G401 (cell line): Measurements from ENCODE around the gene CD68. TPM values are rescaled to one million over a fixed set of nuclear protein-coding genes. Genes with fewer than 3 reads are reported as not detected.

Experiments used
- DNase-seq: peaks from one replicate; pipeline ENCODE4 v3.0.0-alpha.2; 2015; ENCODE audit warnings: low spot score
- in situ Hi-C: cut with HindIII; loops from 2 replicates; pipeline ENCODE4 v1.10.0; 2016; ENCODE audit warnings: low sequenced_read_pairs, mixed read lengths
- total RNA-seq: library from RNA; depleted of rRNA; stranded (reverse); fragments of >200 nt; shearing (Covaris generic); gene quantifications from 2 replicates; pipeline ENCODE4 v1.2.3, GENCODE V29; 2014; rRNA removed

CD68 gene
- total RNA-seq: 119 and 129 TPM in 2 replicates

GRCh38 chr17:7579001-7579833 is at the start of gene CD68:
Gene CD68 (plus strand): TSS chr17:7579638. CDS start chr17:7579678, 40 bp downstream.
- in situ Hi-C loops: no loop called here
- DNase-seq: peak; percentile 72

DNA sequence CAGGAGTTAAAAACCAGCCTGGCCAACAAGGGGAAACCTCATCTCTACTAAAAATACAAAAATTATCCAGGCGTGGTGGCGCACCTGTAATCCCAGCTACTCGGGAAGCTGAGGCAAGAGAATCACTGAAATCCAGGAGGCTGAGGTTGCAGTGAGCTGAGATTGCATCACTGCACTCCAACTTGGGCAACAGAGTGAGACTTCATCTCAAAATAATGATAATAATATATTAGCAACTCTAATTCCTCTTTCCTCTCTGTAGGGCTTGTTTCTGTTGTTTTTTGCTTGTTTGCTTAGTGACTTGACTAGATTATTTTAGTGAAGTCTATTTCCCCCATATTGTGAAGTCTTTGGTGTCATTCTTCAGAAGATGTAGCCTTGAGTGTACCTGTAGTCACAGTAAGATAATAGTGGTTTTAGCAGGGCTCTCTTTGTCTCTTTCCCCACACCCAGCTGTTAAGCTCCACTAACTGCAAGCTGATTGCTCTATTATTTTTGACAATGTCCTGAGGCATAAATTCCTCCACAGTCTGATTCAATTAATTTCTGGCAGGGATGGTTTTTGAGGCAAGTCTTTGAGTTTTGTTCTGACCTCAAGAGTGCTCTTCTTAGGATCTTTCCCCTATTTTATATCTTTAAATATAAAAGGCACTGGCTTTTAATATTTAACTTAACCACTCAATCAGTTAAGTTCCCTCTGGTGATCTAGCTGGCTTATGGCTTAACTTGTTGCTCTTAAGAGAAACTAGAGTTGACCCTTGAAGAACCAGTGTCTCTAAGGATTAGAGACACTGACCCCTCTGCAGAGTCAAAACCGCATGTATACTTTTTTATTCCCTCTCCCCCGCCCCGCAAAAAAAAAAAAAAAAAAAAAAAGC is 49.2 kb upstream of the CD68 start:
- DNase-seq: no peak

GRCh38 chr17:7538050-7538449 is 41.4 kb upstream of the CD68 start:
- in situ Hi-C loops: no loop called here
- no peak for DNase-seq

More for the DNA sequence above, 49.2 kb upstream of the CD68 start:
- in situ Hi-C loops: no loop called here

GRCh38 chr17:7538891-7539545 is 40.4 kb upstream of the CD68 start:
- DNase-seq: no peak
- in situ Hi-C loops: no loop called here

DNA sequence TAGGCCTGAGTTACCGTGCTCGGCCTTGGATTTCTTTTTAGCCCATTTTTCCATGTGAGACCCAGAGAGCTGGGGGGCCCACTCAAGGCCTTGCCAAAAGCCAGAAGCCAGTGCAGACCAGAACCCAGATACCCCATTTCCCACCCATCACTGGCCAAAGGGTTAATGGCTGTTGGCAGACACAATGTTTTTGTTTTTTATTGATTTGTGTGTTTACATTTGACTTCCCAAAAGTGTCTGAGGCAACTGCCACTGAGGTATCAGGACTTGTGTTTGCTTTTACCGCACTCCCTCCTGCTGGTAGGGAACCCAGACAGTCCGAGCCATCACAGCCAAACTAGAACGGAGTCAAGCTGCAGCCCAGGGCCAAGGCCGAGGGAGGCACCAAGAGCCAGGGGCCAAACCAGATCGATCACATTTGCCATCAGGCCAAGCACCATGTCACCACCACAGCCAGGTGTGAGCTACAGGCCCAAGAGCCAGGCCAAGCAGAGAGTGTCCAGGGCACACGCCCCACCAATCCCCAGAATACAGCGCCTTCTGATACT is 38.3 kb upstream of the CD68 start:
- in situ Hi-C loops: no loop called here
- no peak for DNase-seq

DNA sequence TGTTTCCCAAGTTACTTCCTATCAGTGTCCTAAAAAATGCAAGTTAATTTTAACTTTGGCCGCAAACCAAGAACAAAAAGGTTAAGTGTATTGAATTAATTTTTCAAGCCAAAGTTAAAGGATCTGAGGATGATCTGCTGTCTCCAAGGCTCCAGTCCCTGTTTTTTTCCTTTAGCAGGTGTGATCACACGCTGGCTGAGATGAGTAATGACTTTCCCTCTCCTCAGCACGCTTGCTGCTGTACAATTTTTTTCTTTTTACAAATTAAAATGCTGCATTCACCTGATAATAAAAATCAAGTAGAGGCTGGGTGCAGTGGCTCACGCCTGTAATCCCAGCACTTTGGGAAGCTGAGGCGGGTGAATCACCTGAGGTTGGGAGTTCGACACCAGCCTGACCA is 34.5 kb upstream of the CD68 start:
- in situ Hi-C loops: no loop called here
- DNase-seq: no peak

- peak; percentile 52 for DNase-seq
- in situ Hi-C loops: no loop called here
These were observed 30.6 kb upstream of the CD68 start, which contains the start of gene TNFSF12 for GRCh38 chr17:7548585-7549400. Gene TNFSF12 (plus strand): TSS chr17:7549058. CDS start chr17:7549154, 96 bp downstream.

- in situ Hi-C loops: no loop called here
- peak; percentile 38 for DNase-seq
These were observed 29.9 kb upstream of the CD68 start for GRCh38 chr17:7549401-7550055.

DNA sequence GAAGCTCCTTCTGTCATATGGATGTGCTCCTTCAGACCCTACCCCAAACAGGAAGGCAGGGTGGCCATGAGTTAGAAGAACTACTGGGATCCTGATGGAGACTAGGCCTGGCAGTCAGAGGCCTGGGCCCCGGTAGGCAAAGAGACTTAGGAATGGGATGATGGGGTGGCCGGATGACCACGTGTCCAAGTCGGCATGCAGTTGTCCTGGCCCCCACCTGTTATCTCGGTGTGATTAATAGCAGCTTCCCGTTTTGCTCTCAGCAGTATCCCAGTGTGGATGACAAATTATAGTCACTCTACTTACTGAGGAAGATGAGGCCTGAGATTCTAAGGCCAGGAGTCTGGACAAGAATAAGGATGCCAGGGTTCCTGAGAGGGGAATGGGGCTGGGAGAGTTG is 29.1 kb upstream of the CD68 start:
- in situ Hi-C loops: no loop called here

DNA sequence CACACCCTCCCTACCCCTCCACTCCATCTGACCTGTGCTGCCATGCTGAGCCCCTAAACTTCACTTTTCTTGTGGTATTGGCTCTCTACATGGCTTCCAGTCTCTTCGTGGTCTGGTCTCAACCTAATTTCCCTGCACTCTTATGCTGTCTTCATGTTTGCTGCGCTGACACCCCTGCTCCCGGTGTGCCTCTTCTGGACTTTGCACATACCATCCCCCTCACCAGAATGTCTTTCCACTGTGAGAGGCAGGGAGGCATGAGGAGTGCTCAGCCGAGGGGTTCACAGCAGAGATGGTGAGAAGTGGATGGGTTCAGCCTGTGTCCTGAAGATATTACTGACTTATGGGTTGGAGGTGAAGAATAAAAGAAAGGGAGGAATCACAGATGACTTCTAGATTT is 28.0 kb upstream of the CD68 start:
- in situ Hi-C loops: no loop called here
- no peak for DNase-seq

More for the DNA sequence above, 29.1 kb upstream of the CD68 start:
- no peak for DNase-seq

DNA sequence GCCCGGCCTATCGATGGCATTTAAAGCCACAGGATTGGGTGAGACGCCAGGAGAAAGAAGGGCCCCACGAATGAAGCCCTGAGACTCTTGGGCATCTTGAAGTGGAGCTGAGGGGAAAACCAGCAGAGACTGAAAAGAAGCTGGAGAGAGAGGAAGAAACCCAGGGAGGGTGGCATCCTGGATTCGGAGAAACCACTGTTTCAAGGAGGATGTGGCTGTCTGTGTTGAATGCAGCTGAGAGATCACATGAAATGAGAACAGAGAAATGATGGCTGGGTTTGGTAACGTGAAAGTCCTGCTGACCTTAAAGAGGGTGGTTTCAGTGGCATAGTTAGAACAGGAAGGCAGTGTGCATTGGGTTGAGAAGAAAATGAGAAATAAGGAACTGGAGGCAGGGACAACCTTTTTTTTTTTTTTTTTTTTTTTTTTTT is 26.8 kb upstream of the CD68 start:
- in situ Hi-C loops: no loop called here
- no peak for DNase-seq

- in situ Hi-C loops: no loop called here
These were observed 26.1 kb upstream of the CD68 start for GRCh38 chr17:7553356-7553755.

GRCh38 chr17:7555320-7555948 is 24.0 kb upstream of the CD68 start:
- in situ Hi-C loops: no loop called here
- DNase-seq: no peak

More at GRCh38 chr17:7553356-7553755, 26.1 kb upstream of the CD68 start:
- no peak for DNase-seq

DNA sequence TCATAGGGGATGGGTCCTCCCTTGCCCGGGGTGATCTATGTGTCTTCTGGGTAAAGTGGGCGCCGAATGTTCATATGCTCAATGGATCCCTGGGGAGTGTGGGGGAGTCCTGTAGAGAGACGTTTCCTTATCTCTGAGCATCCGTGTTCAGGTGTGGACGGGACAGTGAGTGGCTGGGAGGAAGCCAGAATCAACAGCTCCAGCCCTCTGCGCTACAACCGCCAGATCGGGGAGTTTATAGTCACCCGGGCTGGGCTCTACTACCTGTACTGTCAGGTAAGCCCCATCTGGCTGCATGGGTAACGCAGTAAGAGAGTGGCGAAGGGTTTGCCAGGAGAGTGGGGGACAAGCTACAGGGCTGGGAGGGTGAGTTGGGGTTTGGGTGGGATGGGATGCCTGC is 22.8 kb upstream of the CD68 start:
- no peak for DNase-seq
- in situ Hi-C loops: no loop called here

- in situ Hi-C loops: no loop called here
- no peak for DNase-seq
These were observed 22.2 kb upstream of the CD68 start for GRCh38 chr17:7557147-7557764.

DNA sequence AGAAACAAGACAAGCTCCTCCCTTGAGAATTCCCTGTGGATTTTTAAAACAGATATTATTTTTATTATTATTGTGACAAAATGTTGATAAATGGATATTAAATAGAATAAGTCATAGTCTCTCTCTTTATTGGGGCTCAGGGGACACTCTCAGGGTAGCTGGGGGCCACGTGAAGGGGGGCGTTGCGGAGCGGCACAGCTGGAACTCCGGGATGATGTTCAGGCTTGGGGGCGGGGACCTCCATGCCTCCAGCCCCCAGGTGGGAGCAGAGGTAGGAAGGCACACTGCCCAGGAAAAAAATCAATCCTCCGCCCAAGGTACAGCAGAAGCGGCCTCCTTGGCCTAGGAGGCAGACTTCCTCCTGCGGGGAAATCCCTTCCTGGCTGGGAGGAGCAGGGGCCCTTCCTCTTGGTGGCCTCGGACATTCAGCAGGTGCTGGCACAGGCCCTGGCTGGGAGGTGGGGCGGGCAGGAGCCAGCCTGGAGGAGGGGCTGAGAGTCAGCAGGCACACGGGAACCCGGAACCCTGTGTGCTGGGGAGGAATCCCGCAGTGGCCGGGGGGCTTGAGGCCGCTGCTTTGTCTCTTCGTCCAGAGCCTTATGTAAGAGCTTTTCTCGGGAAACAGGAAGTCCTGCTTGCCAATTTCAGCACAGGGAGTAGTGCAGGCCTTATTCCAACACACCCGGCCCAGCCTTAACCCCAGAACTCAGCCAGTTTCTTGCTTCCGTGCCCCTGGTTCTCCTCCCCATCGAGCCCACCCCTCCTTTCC is 21.5 kb upstream of the CD68 start:
- DNase-seq: peak; percentile 85
- in situ Hi-C loops: no loop called here
